ENCODE data around the gene C11orf71. TPM values are rescaled to one million over a fixed set of nuclear protein-coding genes. Genes with fewer than 3 reads are reported as not detected.

Gene C11orf71
- total and polyA plus RNA-seq, 9 of the 15 experiments (the other 6 are each of a cell fraction or from before 2014, with no cell fraction given) = 2.9 to 15.1 (median 9.1) TPM

GRCh38 chr11:114400216-114400914, at the start of gene C11orf71, which contains the start of gene RBM7 (continued):
- TF ChIP-seq UBTF (IDR thresholded peaks at IDR 0.05; ENCODE audit: borderline replicate concordance in 1 of 2, low read depth in 2 of 2, low read length in 2 of 2) (peak; percentile 50 to 74; a peak in 1 of 4 replicates), CBX2 (IDR thresholded peaks at IDR 0.05; ENCODE audit: insufficient read depth, low read length, poor library complexity, severe bottlenecking) (no peak), MYBL2 (IDR thresholded peaks at IDR 0.05; ENCODE audit: low read depth) (no peak; the same call in 1 of the 2 replicates), MYBL2 (CRISPR knock-in tag; IDR thresholded peaks at IDR 0.05; ENCODE audit: borderline replicate concordance) (no peak), GABPB1 (CRISPR knock-in tag; IDR thresholded peaks at IDR 0.05) (peak; percentile 79), ZNF407 (IDR thresholded peaks at IDR 0.05; ENCODE audit: low read depth) (no peak), SOX6 (IDR thresholded peaks at IDR 0.05) (peak; percentile 36), TAF9B (IDR thresholded peaks at IDR 0.05; ENCODE audit: partially characterized antibody) (peak; percentile 86), PURB (CRISPR knock-in tag; IDR thresholded peaks at IDR 0.05; ENCODE audit: low read depth) (no peak), TAF1 (IDR thresholded peaks at IDR 0.05; ENCODE audit: control insufficient read depth, extremely low read depth, insufficient read depth, low read length, severe bottlenecking) (peak; percentile 90), EP300 (IDR thresholded peaks at IDR 0.05; ENCODE audit: low read length) (peak; percentile 28; the same call in 1 of the 2 replicates), MYC (IDR thresholded peaks at IDR 0.05; ENCODE audit: low read depth, low read length) (0 out of 2 replicates have a peak, but pooled peaks have one; percentile 54), MYC (CRISPR knock-in tag; IDR thresholded peaks at IDR 0.05; ENCODE audit: borderline replicate concordance, low read depth) (no peak), LEF1 (IDR thresholded peaks at IDR 0.05) (no peak), HMGN3 (IDR thresholded peaks at IDR 0.05; ENCODE audit: borderline replicate concordance, extremely low read depth, insufficient read length, low read depth, low read length) (peak; percentile 88), CHCHD3 (CRISPR knock-in tag; IDR thresholded peaks at IDR 0.05) (no peak), ZNF57 (CRISPR knock-in tag; IDR thresholded peaks at IDR 0.05) (no peak), ZNF133 (CRISPR knock-in tag; IDR thresholded peaks at IDR 0.05) (no peak)
